ENCODE data around the gene VPS37D.

DNA sequence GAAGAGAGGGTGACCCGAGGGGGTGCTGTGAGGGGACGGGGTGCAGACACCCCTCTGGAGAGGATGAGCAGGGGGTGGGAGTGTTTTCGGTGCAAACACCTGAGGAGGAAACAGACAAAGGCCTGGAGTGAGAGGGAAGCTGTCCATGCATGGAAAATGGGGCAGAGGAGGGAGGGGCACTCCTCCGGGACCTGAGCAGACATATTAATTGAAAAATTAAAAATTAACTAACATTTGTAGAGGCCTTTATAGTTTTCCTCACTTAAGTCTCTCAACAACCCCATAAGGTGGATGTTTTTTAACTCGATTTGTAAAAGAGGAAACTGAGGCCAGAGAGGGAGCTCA lies 1.2 kb downstream of the VPS37D start:
- TF ChIP-seq, protein P1, sequence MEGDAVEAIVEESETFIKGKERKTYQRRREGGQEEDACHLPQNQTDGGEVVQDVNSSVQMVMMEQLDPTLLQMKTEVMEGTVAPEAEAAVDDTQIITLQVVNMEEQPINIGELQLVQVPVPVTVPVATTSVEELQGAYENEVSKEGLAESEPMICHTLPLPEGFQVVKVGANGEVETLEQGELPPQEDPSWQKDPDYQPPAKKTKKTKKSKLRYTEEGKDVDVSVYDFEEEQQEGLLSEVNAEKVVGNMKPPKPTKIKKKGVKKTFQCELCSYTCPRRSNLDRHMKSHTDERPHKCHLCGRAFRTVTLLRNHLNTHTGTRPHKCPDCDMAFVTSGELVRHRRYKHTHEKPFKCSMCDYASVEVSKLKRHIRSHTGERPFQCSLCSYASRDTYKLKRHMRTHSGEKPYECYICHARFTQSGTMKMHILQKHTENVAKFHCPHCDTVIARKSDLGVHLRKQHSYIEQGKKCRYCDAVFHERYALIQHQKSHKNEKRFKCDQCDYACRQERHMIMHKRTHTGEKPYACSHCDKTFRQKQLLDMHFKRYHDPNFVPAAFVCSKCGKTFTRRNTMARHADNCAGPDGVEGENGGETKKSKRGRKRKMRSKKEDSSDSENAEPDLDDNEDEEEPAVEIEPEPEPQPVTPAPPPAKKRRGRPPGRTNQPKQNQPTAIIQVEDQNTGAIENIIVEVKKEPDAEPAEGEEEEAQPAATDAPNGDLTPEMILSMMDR (IDR thresholded peaks at IDR 0.05) = no peak
- TF ChIP-seq POLR2A (IDR thresholded peaks at IDR 0.05) = no peak

Data from sigmoid colon (tissue), 3 donors.